ENCODE results near the gene MRGPRG.

GRCh38 chr11:3201112-3201581 lies 17.5 kb downstream of the MRGPRG start:
- TF ChIP-seq EZH2phosphoT487 (conservative IDR thresholded peaks at IDR 0.05; ENCODE audit: low read length) (no peak), CTCF (IDR thresholded peaks at IDR 0.05; ENCODE audit: insufficient read depth, low read length, poor library complexity, severe bottlenecking) (no peak)

Data from SU-DHL-6 (cell line).